Thymus (tissue), 11 donors: ENCODE data around the gene IFITM10. TPM values are rescaled to one million over a fixed set of nuclear protein-coding genes. Genes with fewer than 3 reads are reported as not detected.

ENCODE experiments used
- DNase-seq, 9 donors: peaks; one replicate each; pipeline ENCODE4 v3.0.0-alpha.2; 2013; ENCODE audit warnings: low spot score in 9 of 9, low read depth in 6 of 9, missing footprints in 1 of 9
- H3K27ac ChIP-seq, 2 donors: one replicate each; pipeline ENCODE4 v1.5.1; 2013; ENCODE audit warnings: control low read depth in 1 of 2, low read depth in 1 of 2, low read length in 1 of 2, mild to moderate bottlenecking in 1 of 2, moderate library complexity in 1 of 2
- H3K27me3 ChIP-seq, 2 donors: one replicate each; pipeline ENCODE4 v1.5.1; 2013; ENCODE audit warnings: low read length in 1 of 2; ENCODE audit not compliant: control insufficient read depth in 2 of 2, insufficient read depth in 1 of 2
- H3K36me3 ChIP-seq, 2 donors: one replicate each; pipeline ENCODE4 v1.5.1; 2013; ENCODE audit warnings: low read length in 1 of 2, mild to moderate bottlenecking in 1 of 2, moderate library complexity in 1 of 2; ENCODE audit not compliant: control insufficient read depth in 2 of 2, insufficient read depth in 2 of 2
- H3K4me1 ChIP-seq, 2 donors: one replicate each; pipeline ENCODE4 v1.5.1; 2013; ENCODE audit warnings: low read length in 2 of 2; ENCODE audit not compliant: control insufficient read depth in 2 of 2, insufficient read depth in 2 of 2
- H3K4me3 ChIP-seq, 2 donors: one replicate each; pipeline ENCODE4 v1.5.1; 2013; ENCODE audit warnings: low read length in 2 of 2, control low read depth in 1 of 2, mild to moderate bottlenecking in 1 of 2
- H3K9me3 ChIP-seq, 2 donors: one replicate each; pipeline ENCODE4 v1.5.1; 2013; ENCODE audit warnings: low read length in 1 of 2, mild to moderate bottlenecking in 1 of 2; ENCODE audit not compliant: control insufficient read depth in 2 of 2, insufficient read depth in 1 of 2
- WGBS: extraction: QIAGEN DNeasy Blood & Tissue Kit; methylation state at CpG from one replicate; pipeline ENCODE4 v1.1.7; 2013; 5-methylcytosine and 5-hydroxymethylcytosine counted together
- polyA plus RNA-seq: library from polyadenylated mRNA; stranded (reverse); fragments of 200-250 nt; gene quantifications from one replicate; pipeline ENCODE4 v1.2.3, GENCODE V29; 2013
- total RNA-seq: library from RNA; stranded (reverse); fragments of 120-200 nt; gene quantifications from one replicate; pipeline ENCODE4 v1.2.4, GENCODE V29; 2013
- donor health status: healthy.

The IFITM10 gene
- total and polyA plus RNA-seq, 2 donors: 0.14 to 0.80 TPM

GRCh38 chr11:1784761-1785650, 34.6 kb upstream of the IFITM10 start:
- DNase-seq: no peak
- H3K27ac ChIP-seq: no peak overlapping the region
- no peaks in the 10 kb centered on the region for H3K9me3 ChIP-seq
- no peaks in the 10 kb centered on the region for H3K27me3 ChIP-seq
- H3K4me3 ChIP-seq: no peak overlapping the region
- H3K4me1 ChIP-seq: no peaks in the 10 kb centered on the region
- 95% methylated on average over 23 of the region's 23 CpGs for whole genome bisulfite sequencing
- no peaks in the 10 kb centered on the region for H3K36me3 ChIP-seq

- WGBS: 96% methylated on average over 24 of the region's 24 CpGs
Observed at GRCh38 chr11:1783725-1784529, 33.5 kb upstream of the IFITM10 start.

GRCh38 chr11:1782831-1783724, 32.7 kb upstream of the IFITM10 start:
- DNase-seq: no peak
- Histone ChIP-seq H3K9me3 (no peaks in the 10 kb centered on the region), H3K27me3 (no peaks in the 10 kb centered on the region), H3K4me1 (no peaks in the 10 kb centered on the region), H3K36me3 (no peaks in the 10 kb centered on the region), H3K27ac (no peak overlapping the region), H3K4me3 (no peak overlapping the region)
- WGBS: 91% methylated on average over 20 of the region's 20 CpGs

More at GRCh38 chr11:1783725-1784529, 33.5 kb upstream of the IFITM10 start:
- Histone ChIP-seq H3K9me3 (no peaks in the 10 kb centered on the region), H3K4me1 (no peaks in the 10 kb centered on the region), H3K27ac (no peak overlapping the region), H3K4me3 (no peak overlapping the region), H3K36me3 (no peaks in the 10 kb centered on the region), H3K27me3 (no peaks in the 10 kb centered on the region)
- no peak for DNase-seq

DNA sequence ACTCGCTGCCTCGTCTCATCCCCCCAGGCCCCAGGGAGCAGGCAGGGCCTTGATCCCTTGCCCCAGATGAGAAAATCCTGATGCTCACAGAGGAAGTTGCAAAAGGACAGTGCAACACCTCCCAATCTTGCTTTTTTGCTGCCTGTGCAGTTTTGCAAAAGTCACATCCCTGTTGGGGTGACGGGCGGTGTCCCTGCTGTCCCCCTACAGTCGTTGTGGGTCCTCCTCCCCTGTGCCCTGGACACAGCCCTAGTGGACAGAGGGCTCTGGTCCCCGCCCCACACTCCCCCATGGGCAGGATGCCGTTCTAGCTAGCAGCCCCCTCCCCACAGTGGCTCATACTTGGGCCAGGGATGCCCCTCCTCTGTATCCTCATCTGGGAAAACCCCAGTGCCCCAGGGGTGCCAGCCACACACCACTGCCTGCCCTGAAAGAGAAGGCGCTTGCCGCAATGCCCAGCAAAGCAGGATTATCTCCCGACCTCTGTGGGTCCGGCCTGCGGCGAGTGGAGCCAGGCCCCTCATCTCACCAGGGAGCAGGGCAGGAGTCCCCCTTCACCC, 31.7 kb upstream of the IFITM10 start:
- no peaks in the 10 kb centered on the region for H3K27me3 ChIP-seq
- WGBS: 94% methylated on average over 13 of the region's 13 CpGs
- no peaks in the 10 kb centered on the region for H3K9me3 ChIP-seq
- no peak overlapping the region for H3K4me3 ChIP-seq
- DNase-seq: no peak
- no peak overlapping the region for H3K27ac ChIP-seq
- H3K4me1 ChIP-seq: no peaks in the 10 kb centered on the region
- H3K36me3 ChIP-seq: no peaks in the 10 kb centered on the region

GRCh38 chr11:1781593-1781975, 31.2 kb upstream of the IFITM10 start:
- Histone ChIP-seq H3K27me3 (no peaks in the 10 kb centered on the region), H3K9me3 (no peaks in the 10 kb centered on the region), H3K27ac (no peak overlapping the region), H3K36me3 (no peaks in the 10 kb centered on the region), H3K4me3 (no peak overlapping the region), H3K4me1 (no peaks in the 10 kb centered on the region)
- no peak for DNase-seq
- WGBS: 94% methylated on average over 9 of the region's 9 CpGs

- Histone ChIP-seq H3K4me3 (no peak overlapping the region), H3K27me3 (no peaks in the 10 kb centered on the region), H3K27ac (no peak overlapping the region), H3K4me1 (no peaks in the 10 kb centered on the region), H3K9me3 (no peaks in the 10 kb centered on the region), H3K36me3 (no peaks in the 10 kb centered on the region)
- 70% methylated on average over 25 of the region's 25 CpGs for WGBS
- DNase-seq: no peak
Observed at GRCh38 chr11:1780700-1781592, 30.6 kb upstream of the IFITM10 start.

GRCh38 chr11:1779806-1780699, 29.7 kb upstream of the IFITM10 start:
- Histone ChIP-seq H3K27ac (no peak overlapping the region), H3K27me3 (no peaks in the 10 kb centered on the region), H3K4me3 (no peak overlapping the region), H3K4me1 (no peaks in the 10 kb centered on the region), H3K9me3 (no peaks in the 10 kb centered on the region), H3K36me3 (no peaks in the 10 kb centered on the region)
- WGBS: 94% methylated on average over 34 of the region's 34 CpGs
- DNase-seq: no peak
